ENCODE measurements around the gene OGFRL1. TPM values are rescaled to one million over a fixed set of nuclear protein-coding genes. Genes with fewer than 3 reads are reported as not detected.

The OGFRL1 gene
- total RNA-seq, result 48.5 and 48.7 TPM in 2 replicates

DNA sequence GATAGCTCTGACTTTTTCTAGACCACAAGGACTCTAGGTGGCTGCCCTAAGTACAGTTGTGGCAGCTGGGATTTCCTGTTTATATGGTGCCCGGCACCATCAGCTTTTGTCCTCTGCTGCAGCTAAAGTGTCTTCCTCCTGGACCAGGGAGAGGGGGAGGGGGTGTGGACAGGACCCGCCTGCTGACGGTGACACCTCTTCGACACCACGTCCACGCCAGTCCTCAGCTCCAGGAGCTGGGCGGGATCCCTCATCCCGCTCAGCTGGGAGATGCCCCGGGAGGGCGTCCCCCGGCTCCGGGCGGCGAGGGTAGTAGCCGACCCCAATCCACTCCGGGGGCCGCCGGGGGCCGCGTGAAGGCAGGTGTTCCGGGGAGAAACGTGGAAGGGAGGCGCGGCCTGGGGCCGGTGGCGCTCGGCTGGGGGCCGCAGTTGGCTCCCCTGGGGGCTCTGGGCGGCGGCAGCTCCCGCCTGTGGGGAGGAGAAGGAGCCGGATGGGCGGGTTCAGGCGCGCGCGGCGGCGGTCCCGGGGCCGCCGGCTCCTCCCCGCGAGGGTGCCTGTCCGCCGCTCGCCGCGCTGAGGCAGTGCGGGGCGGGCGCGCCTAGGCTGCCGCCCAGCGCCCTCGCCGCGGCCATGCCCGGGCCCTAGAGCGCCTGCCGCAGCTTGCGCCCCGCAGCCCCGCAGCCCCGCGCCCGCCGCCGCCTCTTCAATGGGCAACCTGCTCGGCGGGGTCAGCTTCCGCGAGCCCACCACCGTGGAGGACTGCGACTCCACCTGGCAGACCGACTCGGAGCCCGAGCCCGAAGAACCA is at the start of gene OGFRL1:
Gene OGFRL1, plus strand, starts transcription at position 584 of the 811 bp plus-strand sequence. Its CDS starts 126 bp downstream, at position 710.
- DNase-seq (ENCODE audit: low read depth), result peak; percentile 50
- TF ChIP-seq, protein P1, sequence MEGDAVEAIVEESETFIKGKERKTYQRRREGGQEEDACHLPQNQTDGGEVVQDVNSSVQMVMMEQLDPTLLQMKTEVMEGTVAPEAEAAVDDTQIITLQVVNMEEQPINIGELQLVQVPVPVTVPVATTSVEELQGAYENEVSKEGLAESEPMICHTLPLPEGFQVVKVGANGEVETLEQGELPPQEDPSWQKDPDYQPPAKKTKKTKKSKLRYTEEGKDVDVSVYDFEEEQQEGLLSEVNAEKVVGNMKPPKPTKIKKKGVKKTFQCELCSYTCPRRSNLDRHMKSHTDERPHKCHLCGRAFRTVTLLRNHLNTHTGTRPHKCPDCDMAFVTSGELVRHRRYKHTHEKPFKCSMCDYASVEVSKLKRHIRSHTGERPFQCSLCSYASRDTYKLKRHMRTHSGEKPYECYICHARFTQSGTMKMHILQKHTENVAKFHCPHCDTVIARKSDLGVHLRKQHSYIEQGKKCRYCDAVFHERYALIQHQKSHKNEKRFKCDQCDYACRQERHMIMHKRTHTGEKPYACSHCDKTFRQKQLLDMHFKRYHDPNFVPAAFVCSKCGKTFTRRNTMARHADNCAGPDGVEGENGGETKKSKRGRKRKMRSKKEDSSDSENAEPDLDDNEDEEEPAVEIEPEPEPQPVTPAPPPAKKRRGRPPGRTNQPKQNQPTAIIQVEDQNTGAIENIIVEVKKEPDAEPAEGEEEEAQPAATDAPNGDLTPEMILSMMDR (IDR thresholded peaks at IDR 0.05; ENCODE audit: insufficient read depth, low read length, poor library complexity, severe bottlenecking), result no peak
- Histone ChIP-seq H3K27me3 (ENCODE audit: control insufficient read depth, insufficient read depth, low read length) (no peaks in the 10 kb centered on the region), H3K36me3 (ENCODE audit: control insufficient read depth, insufficient read depth, low read length) (no peaks in the 10 kb centered on the region), H3K4me3 (ENCODE audit: low read depth, low read length) (peak within 1 kb of the TSS; percentile 66)

DNA sequence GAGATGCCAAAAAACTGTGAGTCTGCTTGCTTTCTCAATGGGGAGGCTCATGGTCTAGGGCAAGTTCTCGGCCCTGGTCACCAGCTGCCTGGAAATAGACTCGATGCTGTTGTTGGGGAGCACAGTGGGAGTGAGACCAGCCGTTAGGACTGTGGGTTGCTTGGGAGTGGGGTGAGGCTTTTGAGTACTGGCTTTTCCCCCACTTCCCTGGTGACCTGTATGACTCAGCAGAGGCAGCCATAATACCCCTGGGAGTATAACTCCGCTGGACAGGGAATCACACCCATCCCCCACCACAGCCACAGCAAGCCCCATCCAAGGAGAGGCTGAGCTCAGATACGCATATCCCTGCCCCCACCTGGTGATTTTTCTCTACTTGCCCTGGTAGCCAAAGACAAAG is 48.9 kb upstream of the OGFRL1 start:
- no peak for DNase-seq (ENCODE audit: low read depth)
- no peaks in the 10 kb centered on the region for H3K27me3 ChIP-seq (ENCODE audit: control insufficient read depth, insufficient read depth, low read length)
- no peak overlapping the region for H3K4me3 ChIP-seq (ENCODE audit: low read depth, low read length)
- no peaks in the 10 kb centered on the region for H3K36me3 ChIP-seq (ENCODE audit: control insufficient read depth, insufficient read depth, low read length)
- TF ChIP-seq, protein P1 (IDR thresholded peaks at IDR 0.05; ENCODE audit: insufficient read depth, low read length, poor library complexity, severe bottlenecking), result no peak

DNA sequence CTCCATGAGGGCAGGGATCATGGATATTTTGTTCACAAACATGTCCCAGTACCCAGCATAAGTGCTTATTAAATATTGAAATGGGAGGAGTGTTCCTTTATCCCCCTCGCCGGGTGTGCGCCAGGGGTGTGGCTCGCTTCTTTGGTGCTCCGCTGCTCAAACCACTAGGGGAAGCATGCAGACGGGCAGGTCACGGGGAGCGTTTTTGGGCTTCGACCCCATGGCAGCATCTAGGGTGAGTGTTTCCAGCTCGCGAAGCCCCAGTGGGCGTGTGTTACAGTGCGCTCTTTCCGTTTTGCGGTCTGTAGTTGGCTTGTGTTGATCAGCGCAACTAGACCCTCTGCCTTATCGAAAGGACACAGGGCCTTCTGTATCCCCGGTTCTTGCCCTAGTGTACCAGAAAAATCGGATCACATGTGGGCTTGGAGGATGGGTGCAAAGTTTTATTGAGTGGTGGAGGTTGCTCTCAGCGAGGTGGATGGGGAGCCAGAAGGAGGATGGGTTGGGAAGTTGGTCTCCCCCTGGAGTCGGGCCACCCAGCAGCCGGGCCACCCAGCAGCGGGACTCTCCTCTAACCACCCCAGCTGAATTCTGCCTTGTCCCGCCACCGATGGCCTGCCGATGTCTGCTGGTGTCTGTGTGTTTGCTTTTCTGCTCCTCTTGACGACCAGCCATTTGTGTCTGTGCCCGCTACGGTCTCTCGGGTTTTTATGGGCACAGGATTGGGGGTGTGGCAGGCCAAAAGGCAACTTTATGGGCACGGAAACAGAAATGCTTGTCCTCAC is 43.2 kb upstream of the OGFRL1 start:
- Histone ChIP-seq H3K27me3 (ENCODE audit: control insufficient read depth, insufficient read depth, low read length) (no peaks in the 10 kb centered on the region), H3K4me3 (ENCODE audit: low read depth, low read length) (no peak overlapping the region), H3K36me3 (ENCODE audit: control insufficient read depth, insufficient read depth, low read length) (no peaks in the 10 kb centered on the region)
- TF ChIP-seq, protein P1 (IDR thresholded peaks at IDR 0.05; ENCODE audit: insufficient read depth, low read length, poor library complexity, severe bottlenecking), result no peak
- DNase-seq (ENCODE audit: low read depth), result no peak

DNA sequence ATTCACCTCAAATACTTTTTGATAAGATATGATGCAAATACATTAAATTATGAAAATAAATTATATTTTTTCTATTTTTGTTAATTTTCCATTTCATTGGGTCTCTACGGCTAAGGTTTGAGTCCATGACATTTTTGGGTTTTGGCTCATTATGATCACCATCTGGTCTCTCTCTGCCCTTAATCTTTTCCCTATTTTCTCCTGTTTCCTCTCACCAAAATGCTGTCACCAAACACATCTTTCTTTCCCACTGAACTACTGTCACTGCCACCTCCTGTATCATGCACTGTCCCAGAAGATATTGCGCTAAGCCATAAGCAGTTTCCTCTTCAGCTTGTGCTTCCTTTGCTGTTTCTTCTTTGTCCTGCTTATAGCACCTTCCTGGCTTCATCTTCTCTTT is 42.0 kb upstream of the OGFRL1 start:
- no peaks in the 10 kb centered on the region for H3K27me3 ChIP-seq (ENCODE audit: control insufficient read depth, insufficient read depth, low read length)
- DNase-seq (ENCODE audit: low read depth), result no peak
- TF ChIP-seq, protein P1 (IDR thresholded peaks at IDR 0.05; ENCODE audit: insufficient read depth, low read length, poor library complexity, severe bottlenecking), result no peak
- H3K36me3 ChIP-seq (ENCODE audit: control insufficient read depth, insufficient read depth, low read length), result no peaks in the 10 kb centered on the region
- no peak overlapping the region for H3K4me3 ChIP-seq (ENCODE audit: low read depth, low read length)

DNA sequence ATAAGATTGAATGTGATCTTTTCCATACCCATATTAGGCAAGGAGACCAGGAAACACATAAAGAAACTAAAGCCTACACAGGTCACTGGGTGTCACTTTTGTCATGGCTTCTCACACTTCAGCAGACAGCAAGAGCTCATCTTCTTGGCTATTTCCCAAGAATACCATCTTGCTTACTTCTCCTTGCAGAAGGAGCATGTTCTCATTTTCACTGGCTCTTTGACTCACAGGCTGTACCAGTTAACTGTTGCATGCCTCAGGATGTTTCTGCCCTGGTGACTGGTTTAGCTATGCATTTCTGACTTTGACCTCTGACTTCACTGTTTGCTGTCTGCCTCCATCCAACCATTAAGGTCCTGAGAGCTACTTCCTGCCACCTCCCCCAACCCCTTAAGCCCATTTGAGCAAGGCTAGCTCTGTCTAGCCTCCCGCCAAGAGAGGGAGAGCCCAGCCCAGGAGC is 40.3 kb upstream of the OGFRL1 start:
- no peaks in the 10 kb centered on the region for H3K36me3 ChIP-seq (ENCODE audit: control insufficient read depth, insufficient read depth, low read length)
- DNase-seq (ENCODE audit: low read depth), result peak; percentile 94
- TF ChIP-seq, protein P1 (IDR thresholded peaks at IDR 0.05; ENCODE audit: insufficient read depth, low read length, poor library complexity, severe bottlenecking), result no peak
- H3K4me3 ChIP-seq (ENCODE audit: low read depth, low read length), result no peak overlapping the region
- H3K27me3 ChIP-seq (ENCODE audit: control insufficient read depth, insufficient read depth, low read length), result no peaks in the 10 kb centered on the region

All from kidney epithelial cell (primary cell).